Measurements from ENCODE around the gene ZBTB17.
A peak's percentile ranks its signal among the peaks of the same experiment; 100 is the strongest.

The ZBTB17 gene

GRCh38 chr1:16018749-16019643, 43.1 kb upstream of the ZBTB17 start:
- no peak for TF ChIP-seq CTCF (conservative IDR thresholded peaks at IDR 0.05; ENCODE audit: control insufficient read depth, insufficient read depth, low read depth, low read length)
- H3K4me3 ChIP-seq (ENCODE audit: control insufficient read depth, low read depth, low read length), result no peak overlapping the region
- DNase-seq (ENCODE audit: low read depth), result no peak

- TF ChIP-seq CTCF (conservative IDR thresholded peaks at IDR 0.05; ENCODE audit: control insufficient read depth, insufficient read depth, low read depth, low read length), result no peak
- no peak overlapping the region for H3K4me3 ChIP-seq (ENCODE audit: control insufficient read depth, low read depth, low read length)
- peak; percentile 25 for DNase-seq (ENCODE audit: low read depth)
Observed at GRCh38 chr1:16018308-16018707, 42.4 kb upstream of the ZBTB17 start.

- no peak within 1 kb of the TSS for H3K4me3 ChIP-seq (ENCODE audit: control insufficient read depth, low read depth, low read length)
- peak; percentile 76 for DNase-seq (ENCODE audit: low read depth)
- no peak for TF ChIP-seq CTCF (conservative IDR thresholded peaks at IDR 0.05; ENCODE audit: control insufficient read depth, insufficient read depth, low read depth, low read length)
Observed at GRCh38 chr1:16017461-16018303, 41.8 kb upstream of the ZBTB17 start, which contains the start of gene HSPB7. HSPB7 (minus strand) TSS chr1:16018043; CDS start chr1:16017963, 80 bp downstream.

- TF ChIP-seq CTCF (conservative IDR thresholded peaks at IDR 0.05; ENCODE audit: control insufficient read depth, insufficient read depth, low read depth, low read length), result no peak
- no peak overlapping the region for H3K4me3 ChIP-seq (ENCODE audit: control insufficient read depth, low read depth, low read length)
- DNase-seq (ENCODE audit: low read depth), result no peak
Observed at GRCh38 chr1:16017076-16017460, 41.2 kb upstream of the ZBTB17 start.

- no peak for TF ChIP-seq CTCF (conservative IDR thresholded peaks at IDR 0.05; ENCODE audit: control insufficient read depth, insufficient read depth, low read depth, low read length)
- no peak overlapping the region for H3K4me3 ChIP-seq (ENCODE audit: control insufficient read depth, low read depth, low read length)
- DNase-seq (ENCODE audit: low read depth), result no peak
Observed at GRCh38 chr1:16015960-16016901, 40.3 kb upstream of the ZBTB17 start.

- no peak for TF ChIP-seq CTCF (conservative IDR thresholded peaks at IDR 0.05; ENCODE audit: control insufficient read depth, insufficient read depth, low read depth, low read length)
- DNase-seq (ENCODE audit: low read depth), result no peak
- no peak overlapping the region for H3K4me3 ChIP-seq (ENCODE audit: control insufficient read depth, low read depth, low read length)
Observed at GRCh38 chr1:16015491-16015890, 39.6 kb upstream of the ZBTB17 start.

All from fibroblast of mammary gland (primary cell).